ENCODE results near the gene MYOF. TPM values are rescaled to one million over a fixed set of nuclear protein-coding genes. Genes with fewer than 3 reads are reported as not detected.

The MYOF gene
- polyA plus RNA-seq, 1 donor (not counting 4 experiments of a cell fraction or from before 2014, with no cell fraction given) = 232 TPM

- dilution Hi-C loops (cut with MboI; ENCODE audit: extremely low pct_ligation_motif_present, low sequenced_read_pairs) = no loop called here
- no peaks in the 10 kb centered on the region for H3K9me3 ChIP-seq (ENCODE audit: control insufficient read depth, low read depth, low read length)
- no peak for TF ChIP-seq EZH2 (IDR thresholded peaks at IDR 0.05; ENCODE audit: low read length)
- H3K4me2 ChIP-seq (ENCODE audit: control insufficient read depth, extremely low read depth, insufficient read depth, low read depth, low read length) = no peak overlapping the region
- no peak overlapping the region for H3K27ac ChIP-seq (ENCODE audit: control insufficient read depth, insufficient read depth, low read length)
- H3K4me1 ChIP-seq (ENCODE audit: control insufficient read depth, extremely low read depth, insufficient read depth, low read length) = peaks cover 27% of the 10 kb centered on the region
- no peak overlapping the region for H3K4me3 ChIP-seq (ENCODE audit: control insufficient read depth in 2 of 3, extremely low read depth in 1 of 3, insufficient read depth in 2 of 3, low read depth in 1 of 3, low read length in 3 of 3)
- no peaks in the 10 kb centered on the region for H3K79me2 ChIP-seq (ENCODE audit: control insufficient read depth, insufficient read depth, low read length)
- H2AFZ ChIP-seq (ENCODE audit: control insufficient read depth, low read length) = no peak overlapping the region
- DNase-seq (ENCODE audit: low read depth, low spot score) (no peak), FAIRE-seq (no peak)
- no peaks in the 10 kb centered on the region for H3K9me1 ChIP-seq (ENCODE audit: control insufficient read depth, extremely low read depth, insufficient read depth, low read length)
- H3K27me3 ChIP-seq (ENCODE audit: control insufficient read depth, extremely low read depth, insufficient read depth, low read length) = no peaks in the 10 kb centered on the region
- peaks cover 2% of the 10 kb centered on the region for H4K20me1 ChIP-seq (ENCODE audit: control insufficient read depth, extremely low read depth, insufficient read depth, low read length)
- no peak overlapping the region for H3K9ac ChIP-seq (ENCODE audit: control insufficient read depth, extremely low read depth, insufficient read depth, low read length)
- peaks cover 56 to 58% of the 10 kb centered on the region in 2 experiments for H3K36me3 ChIP-seq (ENCODE audit: control insufficient read depth in 2 of 2, extremely low read depth in 1 of 2, insufficient read depth in 2 of 2, low read length in 2 of 2)
Observed at GRCh38 chr10:93330824-93331223, 151.3 kb downstream of the MYOF start.

GRCh38 chr10:93319896-93320295, 162.2 kb downstream of the MYOF start:
- no peak for DNase-seq (ENCODE audit: low read depth, low spot score)
- FAIRE-seq = no peak

More at GRCh38 chr10:93319896-93320295, 162.2 kb downstream of the MYOF start:
- no peak for TF ChIP-seq EZH2 (IDR thresholded peaks at IDR 0.05; ENCODE audit: low read length)
- TF ChIP-seq, protein P1, sequence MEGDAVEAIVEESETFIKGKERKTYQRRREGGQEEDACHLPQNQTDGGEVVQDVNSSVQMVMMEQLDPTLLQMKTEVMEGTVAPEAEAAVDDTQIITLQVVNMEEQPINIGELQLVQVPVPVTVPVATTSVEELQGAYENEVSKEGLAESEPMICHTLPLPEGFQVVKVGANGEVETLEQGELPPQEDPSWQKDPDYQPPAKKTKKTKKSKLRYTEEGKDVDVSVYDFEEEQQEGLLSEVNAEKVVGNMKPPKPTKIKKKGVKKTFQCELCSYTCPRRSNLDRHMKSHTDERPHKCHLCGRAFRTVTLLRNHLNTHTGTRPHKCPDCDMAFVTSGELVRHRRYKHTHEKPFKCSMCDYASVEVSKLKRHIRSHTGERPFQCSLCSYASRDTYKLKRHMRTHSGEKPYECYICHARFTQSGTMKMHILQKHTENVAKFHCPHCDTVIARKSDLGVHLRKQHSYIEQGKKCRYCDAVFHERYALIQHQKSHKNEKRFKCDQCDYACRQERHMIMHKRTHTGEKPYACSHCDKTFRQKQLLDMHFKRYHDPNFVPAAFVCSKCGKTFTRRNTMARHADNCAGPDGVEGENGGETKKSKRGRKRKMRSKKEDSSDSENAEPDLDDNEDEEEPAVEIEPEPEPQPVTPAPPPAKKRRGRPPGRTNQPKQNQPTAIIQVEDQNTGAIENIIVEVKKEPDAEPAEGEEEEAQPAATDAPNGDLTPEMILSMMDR (optimal IDR thresholded peaks at IDR 0.05 in 1 of 3, IDR thresholded peaks at IDR 0.05 in 1 of 3, conservative IDR thresholded peaks at IDR 0.05 in 1 of 3; ENCODE audit: extremely low read depth in 1 of 3, insufficient read depth in 2 of 3, low read length in 3 of 3) = no peak
- no peak overlapping the region for H3K27ac ChIP-seq (ENCODE audit: control insufficient read depth, insufficient read depth, low read length)
- H3K36me3 ChIP-seq (ENCODE audit: control insufficient read depth in 2 of 2, extremely low read depth in 1 of 2, insufficient read depth in 2 of 2, low read length in 2 of 2) = peaks cover 55 to 56% of the 10 kb centered on the region in 2 experiments
- dilution Hi-C loops (cut with MboI; ENCODE audit: extremely low pct_ligation_motif_present, low sequenced_read_pairs) = no loop called here
- no peaks in the 10 kb centered on the region for H3K27me3 ChIP-seq (ENCODE audit: control insufficient read depth, extremely low read depth, insufficient read depth, low read length)
- H3K4me2 ChIP-seq (ENCODE audit: control insufficient read depth, extremely low read depth, insufficient read depth, low read depth, low read length) = no peak overlapping the region
- no peaks in the 10 kb centered on the region for H3K9me1 ChIP-seq (ENCODE audit: control insufficient read depth, extremely low read depth, insufficient read depth, low read length)
- H2AFZ ChIP-seq (ENCODE audit: control insufficient read depth, low read length) = no peak overlapping the region
- no peak overlapping the region for H3K9ac ChIP-seq (ENCODE audit: control insufficient read depth, extremely low read depth, insufficient read depth, low read length)
- no peaks in the 10 kb centered on the region for H3K4me1 ChIP-seq (ENCODE audit: control insufficient read depth, extremely low read depth, insufficient read depth, low read length)
- H3K79me2 ChIP-seq (ENCODE audit: control insufficient read depth, insufficient read depth, low read length) = no peaks in the 10 kb centered on the region
- H3K9me3 ChIP-seq (ENCODE audit: control insufficient read depth, low read depth, low read length) = no peaks in the 10 kb centered on the region
- H4K20me1 ChIP-seq (ENCODE audit: control insufficient read depth, extremely low read depth, insufficient read depth, low read length) = no peaks in the 10 kb centered on the region
- H3K4me3 ChIP-seq (ENCODE audit: control insufficient read depth in 2 of 3, extremely low read depth in 1 of 3, insufficient read depth in 2 of 3, low read depth in 1 of 3, low read length in 3 of 3) = no peak overlapping the region
